Loucy (cell line): ENCODE measurements around the gene GPR39.

ENCODE experiments used
- H2AFZ ChIP-seq: fragments of 200-600 bp; sonication (generic); 2 replicates; pipeline ENCODE4 v1.6.0; 2016; ENCODE audit warnings: antibody characterized with exemption, mild to moderate bottlenecking, low read length, moderate library complexity
- H3F3A ChIP-seq: fragments of 200-600 bp; 2 replicates; pipeline ENCODE4 v1.6.0; 2016; ENCODE audit warnings: antibody characterized with exemption, low read depth, mild to moderate bottlenecking
- H3K27me3 ChIP-seq: fragments of 200-600 bp; sonication (generic); 2 replicates; pipeline ENCODE4 v1.6.1; 2014; ENCODE audit warnings: low read length, mild to moderate bottlenecking; ENCODE audit not compliant: insufficient read depth, poor library complexity, severe bottlenecking
- H3K36me3 ChIP-seq: fragments of 200-600 bp; sonication (generic); 2 replicates; pipeline ENCODE4 v1.6.1; 2016; ENCODE audit warnings: low read length; ENCODE audit not compliant: insufficient read depth
- H3K4me1 ChIP-seq: fragments of 200-600 bp; sonication (generic); 2 replicates; pipeline ENCODE4 v1.5.1; 2014; ENCODE audit warnings: low read length, mild to moderate bottlenecking; ENCODE audit not compliant: insufficient read depth, poor library complexity, severe bottlenecking
- H3K4me2 ChIP-seq: fragments of 200-600 bp; sonication (generic); 2 replicates; pipeline ENCODE4 v1.6.0; 2014; ENCODE audit warnings: antibody characterized with exemption, low read length, low read depth, mild to moderate bottlenecking; ENCODE audit not compliant: poor library complexity, severe bottlenecking
- H3K4me3 ChIP-seq: fragments of 200-600 bp; sonication (generic); 2 replicates; pipeline ENCODE4 v1.5.1; 2014; ENCODE audit warnings: low read length, mild to moderate bottlenecking, mixed read lengths; ENCODE audit not compliant: poor library complexity, severe bottlenecking
- H3K79me2 ChIP-seq: fragments of 200-600 bp; sonication (generic); 2 replicates; pipeline ENCODE4 v1.6.1; 2014; ENCODE audit warnings: low read length; ENCODE audit not compliant: insufficient read depth
- H3K9ac ChIP-seq: fragments of 200-600 bp; sonication (generic); 2 replicates; pipeline ENCODE4 v1.6.0; 2014; ENCODE audit warnings: mild to moderate bottlenecking, low read depth, low read length, moderate library complexity; ENCODE audit not compliant: poor library complexity, severe bottlenecking
- H3K9me2 ChIP-seq: fragments of 200-600 bp; sonication (generic); replicated peaks from 2 replicates; pipeline ENCODE4 v1.6.1; 2016; ENCODE audit warnings: low read depth, low read length, mixed read lengths
- H3K9me3 ChIP-seq: fragments of 200-600 bp; sonication (generic); 2 replicates; pipeline ENCODE4 v1.6.1; 2014; ENCODE audit warnings: mild to moderate bottlenecking, antibody characterized with exemption, low read length, low read depth; ENCODE audit not compliant: insufficient read depth
- H4K20me1 ChIP-seq: fragments of 200-600 bp; sonication (generic); 2 replicates; pipeline ENCODE4 v1.6.0; 2014; ENCODE audit warnings: antibody characterized with exemption, low read length, mild to moderate bottlenecking; ENCODE audit not compliant: insufficient read depth, poor library complexity, severe bottlenecking
- EZH2phosphoT487 ChIP-seq: fragments of 200-600 bp; IDR thresholded peaks from 2 replicates; pipeline ENCODE4 v1.6.1; 2018; ENCODE audit warnings: antibody characterized with exemption, mild to moderate bottlenecking, moderate library complexity, borderline replicate concordance
- TF ChIP-seq, protein P1 (sequence below): fragments of 200-600 bp; sonication (generic); conservative IDR thresholded peaks from 2 replicates; pipeline ENCODE4 v1.5.1; 2014; ENCODE audit warnings: mild to moderate bottlenecking, antibody characterized with exemption, low read length

Gene GPR39

DNA sequence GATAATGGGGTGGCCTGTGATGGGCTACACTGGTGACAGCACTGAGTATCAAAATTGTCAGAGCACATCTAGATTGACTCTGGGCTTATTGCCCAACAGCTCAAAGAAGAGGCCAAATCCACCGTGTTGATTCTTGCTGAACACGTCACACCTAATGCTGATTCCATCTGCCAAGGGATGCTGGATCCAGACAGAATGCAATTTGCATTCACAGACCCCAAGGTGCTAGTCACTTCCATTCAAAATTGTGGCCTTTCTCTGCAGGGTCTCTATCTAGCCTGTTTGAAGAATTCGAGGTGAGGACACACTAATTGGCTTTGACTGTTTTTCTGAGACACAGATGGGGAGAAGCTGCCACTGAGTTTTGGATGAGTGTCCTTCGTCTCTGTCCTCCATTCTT, 13.5 kb upstream of the GPR39 start:
- Histone ChIP-seq H3K4me1 (no peaks in the 10 kb centered on the region), H4K20me1 (no peaks in the 10 kb centered on the region), H3K9ac (no peak overlapping the region), H3K4me2 (no peak overlapping the region), H3F3A (no peaks in the 10 kb centered on the region), H3K9me3 (no peaks in the 10 kb centered on the region), H3K36me3 (no peaks in the 10 kb centered on the region), H3K79me2 (no peaks in the 10 kb centered on the region), H3K27me3 (no peaks in the 10 kb centered on the region), H3K9me2 (no peaks in the 10 kb centered on the region), H2AFZ (no peak overlapping the region), H3K4me3 (no peak overlapping the region)
- TF ChIP-seq, protein P1, sequence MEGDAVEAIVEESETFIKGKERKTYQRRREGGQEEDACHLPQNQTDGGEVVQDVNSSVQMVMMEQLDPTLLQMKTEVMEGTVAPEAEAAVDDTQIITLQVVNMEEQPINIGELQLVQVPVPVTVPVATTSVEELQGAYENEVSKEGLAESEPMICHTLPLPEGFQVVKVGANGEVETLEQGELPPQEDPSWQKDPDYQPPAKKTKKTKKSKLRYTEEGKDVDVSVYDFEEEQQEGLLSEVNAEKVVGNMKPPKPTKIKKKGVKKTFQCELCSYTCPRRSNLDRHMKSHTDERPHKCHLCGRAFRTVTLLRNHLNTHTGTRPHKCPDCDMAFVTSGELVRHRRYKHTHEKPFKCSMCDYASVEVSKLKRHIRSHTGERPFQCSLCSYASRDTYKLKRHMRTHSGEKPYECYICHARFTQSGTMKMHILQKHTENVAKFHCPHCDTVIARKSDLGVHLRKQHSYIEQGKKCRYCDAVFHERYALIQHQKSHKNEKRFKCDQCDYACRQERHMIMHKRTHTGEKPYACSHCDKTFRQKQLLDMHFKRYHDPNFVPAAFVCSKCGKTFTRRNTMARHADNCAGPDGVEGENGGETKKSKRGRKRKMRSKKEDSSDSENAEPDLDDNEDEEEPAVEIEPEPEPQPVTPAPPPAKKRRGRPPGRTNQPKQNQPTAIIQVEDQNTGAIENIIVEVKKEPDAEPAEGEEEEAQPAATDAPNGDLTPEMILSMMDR: no peak
- TF ChIP-seq EZH2phosphoT487: no peak

- H3K4me3 ChIP-seq: no peak overlapping the region
- H3K4me2 ChIP-seq: no peak overlapping the region
- H3F3A ChIP-seq: no peaks in the 10 kb centered on the region
Measured at GRCh38 chr2:132404056-132404455, 12.5 kb upstream of the GPR39 start.

GRCh38 chr2:132407784-132408183, 8.8 kb upstream of the GPR39 start:
- Histone ChIP-seq H3K9me3 (no peaks in the 10 kb centered on the region; the same call in 1 of the 2 replicates), H3K79me2 (no peaks in the 10 kb centered on the region), H3K27me3 (no peaks in the 10 kb centered on the region), H2AFZ (no peak overlapping the region), H3K4me3 (no peak overlapping the region), H3K36me3 (no peaks in the 10 kb centered on the region), H3K4me2 (no peak overlapping the region), H3K9ac (no peak overlapping the region), H3F3A (no peaks in the 10 kb centered on the region), H3K9me2 (no peaks in the 10 kb centered on the region), H4K20me1 (no peaks in the 10 kb centered on the region), H3K4me1 (no peaks in the 10 kb centered on the region)
- TF ChIP-seq EZH2phosphoT487: no peak
- TF ChIP-seq, protein P1: no peak

More at GRCh38 chr2:132404056-132404455, 12.5 kb upstream of the GPR39 start:
- Histone ChIP-seq H3K9ac (no peak overlapping the region), H3K36me3 (no peaks in the 10 kb centered on the region), H3K79me2 (no peaks in the 10 kb centered on the region), H3K4me1 (no peaks in the 10 kb centered on the region), H3K9me3 (no peaks in the 10 kb centered on the region; the same call in 1 of the 2 replicates), H4K20me1 (no peaks in the 10 kb centered on the region), H2AFZ (no peak overlapping the region), H3K27me3 (no peaks in the 10 kb centered on the region), H3K9me2 (no peaks in the 10 kb centered on the region)
- TF ChIP-seq, protein P1: no peak
- TF ChIP-seq EZH2phosphoT487: no peak
